Thoracic aorta (tissue), 2 donors: ENCODE measurements around the gene XRRA1. TPM values are rescaled to one million over a fixed set of nuclear protein-coding genes. Genes with fewer than 3 reads are reported as not detected.

ENCODE experiments used
- ATAC-seq: fragments of 150-250 bp; one replicate; pipeline ENCODE4 v1.8.0; 2017; ENCODE audit warnings: low read depth; ENCODE audit not compliant: insufficient number of reproducible peaks, low FRiP score
- DNase-seq: peaks from one replicate; pipeline ENCODE4 v3.0.0-alpha.2; 2020; ENCODE audit warnings: low spot score
- H3K27ac ChIP-seq, 2 donors: fragments of 200-600 bp; sonication (generic); 1 replicate in 1 of 2; 2 replicates in 1 of 2; pipeline ENCODE4 v1.5.1; 2016; ENCODE audit warnings: mild to moderate bottlenecking in 2 of 2, moderate library complexity in 2 of 2
- H3K27me3 ChIP-seq: fragments of 200-600 bp; sonication (generic); replicated peaks from 2 replicates; pipeline ENCODE4 v1.6.0; 2016; ENCODE audit warnings: mild to moderate bottlenecking; ENCODE audit not compliant: insufficient read depth
- H3K36me3 ChIP-seq: fragments of 200-600 bp; sonication (generic); one replicate; pipeline ENCODE4 v1.5.1; 2016
- H3K4me1 ChIP-seq, 2 donors: fragments of 200-600 bp; sonication (generic); 1 replicate in 1 of 2; 2 replicates in 1 of 2; pipeline versions ENCODE4 v1.5.1 to v1.6.0; 2016; ENCODE audit warnings: low read depth in 2 of 2, mild to moderate bottlenecking in 1 of 2; ENCODE audit not compliant: control insufficient read depth in 1 of 2
- H3K4me3 ChIP-seq: fragments of 200-600 bp; sonication (generic); 2 replicates; pipeline ENCODE4 v1.5.1; 2016; ENCODE audit warnings: mild to moderate bottlenecking
- H3K9me3 ChIP-seq: fragments of 200-600 bp; sonication (generic); 2 replicates; pipeline ENCODE4 v1.5.1; 2016
- CTCF ChIP-seq: fragments of 200-600 bp; sonication (generic); IDR thresholded peaks from one replicate; pipeline ENCODE4 v1.5.1; 2019; ENCODE audit warnings: antibody characterized with exemption
- total RNA-seq, 2 donors: library from RNA; depleted of rRNA; stranded (reverse); fragments of >200 nt; gene quantifications; one replicate each; pipeline versions ENCODE4 v1.1.0 to v1.2.3, GENCODE V29; 2016

Gene XRRA1
- total RNA-seq, 2 donors from 2014 or later = 13.1 to 106 TPM

GRCh38 chr11:74937696-74938475 lies 11.0 kb downstream of the XRRA1 start:
- ATAC-seq (no peak), DNase-seq (no peak)
- no peak overlapping the region for H3K27ac ChIP-seq
- H3K27me3 ChIP-seq = no peaks in the 10 kb centered on the region
- no peak overlapping the region for H3K4me3 ChIP-seq
- peaks cover 28% of the 10 kb centered on the region for H3K36me3 ChIP-seq
- no peaks in the 10 kb centered on the region for H3K9me3 ChIP-seq
- H3K4me1 ChIP-seq = no peaks in the 10 kb centered on the region
- no peak for TF ChIP-seq CTCF

GRCh38 chr11:74936976-74937375 lies 11.9 kb downstream of the XRRA1 start:
- no peaks in the 10 kb centered on the region for H3K4me1 ChIP-seq
- H3K4me3 ChIP-seq = no peak overlapping the region
- H3K27ac ChIP-seq = no peak overlapping the region
- no peak for TF ChIP-seq CTCF
- H3K9me3 ChIP-seq = no peaks in the 10 kb centered on the region
- ATAC-seq (no peak), DNase-seq (no peak)
- peaks cover 30% of the 10 kb centered on the region for H3K36me3 ChIP-seq
- H3K27me3 ChIP-seq = no peaks in the 10 kb centered on the region

GRCh38 chr11:74936087-74936486 lies 12.8 kb downstream of the XRRA1 start:
- Histone ChIP-seq H3K36me3 (peaks cover 23% of the 10 kb centered on the region), H3K9me3 (no peaks in the 10 kb centered on the region), H3K4me1 (no peaks in the 10 kb centered on the region), H3K4me3 (no peak overlapping the region), H3K27me3 (no peaks in the 10 kb centered on the region), H3K27ac (no peak overlapping the region)
- TF ChIP-seq CTCF = no peak
- ATAC-seq = no peak
- DNase-seq = no peak

- no peak for TF ChIP-seq CTCF
- ATAC-seq (no peak), DNase-seq (no peak)
These were observed 13.6 kb downstream of the XRRA1 start for GRCh38 chr11:74935285-74935684.

GRCh38 chr11:74933765-74934164 lies 15.1 kb downstream of the XRRA1 start:
- Histone ChIP-seq H3K27me3 (no peaks in the 10 kb centered on the region), H3K4me3 (no peak overlapping the region), H3K36me3 (peaks cover 23% of the 10 kb centered on the region), H3K4me1 (no peaks in the 10 kb centered on the region), H3K27ac (no peak overlapping the region), H3K9me3 (no peaks in the 10 kb centered on the region)
- ATAC-seq = no peak
- no peak for DNase-seq
- TF ChIP-seq CTCF = no peak

More at GRCh38 chr11:74935285-74935684, 13.6 kb downstream of the XRRA1 start:
- H3K27me3 ChIP-seq = no peaks in the 10 kb centered on the region
- peaks cover 23% of the 10 kb centered on the region for H3K36me3 ChIP-seq
- no peak overlapping the region for H3K4me3 ChIP-seq
- H3K4me1 ChIP-seq = no peaks in the 10 kb centered on the region
- H3K27ac ChIP-seq = no peak overlapping the region
- H3K9me3 ChIP-seq = no peaks in the 10 kb centered on the region
